GM18517 (cell line): ENCODE data around the gene MRRF.

Experiments used
- ATAC-seq: cut with Tn5 transposase; IDR thresholded peaks from one replicate; pipeline ENCODE4 v1.9.1; 2021; ENCODE audit warnings: mild to moderate bottlenecking, moderate library complexity; ENCODE audit not compliant: unreplicated experiment

The MRRF gene

GRCh38 chr9:122377241-122378164, 112.8 kb downstream of the MRRF start:
- no peak for ATAC-seq

GRCh38 chr9:122378236-122378635, 113.6 kb downstream of the MRRF start:
- no peak for ATAC-seq

- no peak for ATAC-seq
Measured at GRCh38 chr9:122379340-122379739, 114.7 kb downstream of the MRRF start.

GRCh38 chr9:122380293-122380692, 115.6 kb downstream of the MRRF start:
- ATAC-seq = no peak
